ENCODE results near the gene NOP58.

DNA sequence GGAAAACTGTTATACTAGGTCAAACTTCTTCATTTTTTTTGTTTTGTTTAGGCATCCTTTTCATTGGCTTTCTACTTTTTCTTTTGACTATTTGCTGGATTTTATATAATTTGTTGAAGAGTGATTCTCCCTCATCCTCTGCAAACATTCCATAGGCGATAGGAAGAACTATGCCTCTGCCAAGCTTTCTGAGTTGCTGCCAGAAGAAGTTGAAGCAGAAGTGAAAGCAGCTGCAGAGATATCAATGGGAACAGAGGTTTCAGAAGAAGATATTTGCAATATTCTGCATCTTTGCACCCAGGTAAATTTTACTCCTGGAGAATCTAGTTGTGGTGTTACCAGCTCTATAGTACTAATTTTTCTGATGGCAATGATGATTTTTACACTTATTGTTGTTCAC lies 25.4 kb downstream of the NOP58 start:
- TF ChIP-seq POLR2A (IDR thresholded peaks at IDR 0.05; ENCODE audit: low read depth, low read length) (no peak), SPI1 (IDR thresholded peaks at IDR 0.05; ENCODE audit: low read depth, low read length) (peak; percentile 51), POLR2AphosphoS5 (IDR thresholded peaks at IDR 0.05; ENCODE audit: low read depth, low read length) (no peak)

Measured in GM12891 (cell line).